Activated CD4-positive, alpha-beta T cell treated with anti-CD3 and anti-CD28 coated beads, Interleukin-2, amount 10 ng/mL, durations not matched to agents 24 days and 14 days (primary cell): Measurements from ENCODE around the gene CYP27A1. TPM values are rescaled to one million over a fixed set of nuclear protein-coding genes. Genes with fewer than 3 reads are reported as not detected.
A peak's percentile ranks its signal among the peaks of the same experiment; 100 is the strongest.

Source experiments
- DNase-seq: peaks from one replicate; pipeline ENCODE4 v3.0.0; 2022
- H3K27ac Mint-ChIP-seq: one replicate; pipeline ENCODE4 v1.8.0; 2022; ENCODE audit warnings: mild to moderate bottlenecking, mixed read lengths
- H3K27me3 Mint-ChIP-seq: one replicate; pipeline ENCODE4 v1.8.0; 2022; ENCODE audit warnings: mixed read lengths
- H3K36me3 Mint-ChIP-seq: one replicate; pipeline ENCODE4 v1.8.0; 2022; ENCODE audit warnings: low read depth, mild to moderate bottlenecking, mixed read lengths
- H3K4me1 Mint-ChIP-seq: one replicate; pipeline ENCODE4 v1.8.0; 2021; ENCODE audit warnings: mixed read lengths
- H3K4me3 Mint-ChIP-seq: one replicate; pipeline ENCODE4 v1.8.0; 2022; ENCODE audit warnings: mild to moderate bottlenecking, moderate library complexity, mixed read lengths
- H3K9me3 Mint-ChIP-seq: one replicate; pipeline ENCODE4 v1.8.0; 2021; ENCODE audit warnings: mixed read lengths
- intact Hi-C: fragments of 100-400 bp; cut with micrococcal nuclease; formaldehyde crosslinking; loops from one replicate; pipeline ENCODE4 v1.15.1; 2023
- total RNA-seq: library from RNA; stranded (reverse); gene quantifications from 2 replicates; pipeline ENCODE4 v1.2.3, GENCODE V29; 2022

The CYP27A1 gene
- total RNA-seq, 1 donor from 2014 or later: 0.09 TPM

DNA sequence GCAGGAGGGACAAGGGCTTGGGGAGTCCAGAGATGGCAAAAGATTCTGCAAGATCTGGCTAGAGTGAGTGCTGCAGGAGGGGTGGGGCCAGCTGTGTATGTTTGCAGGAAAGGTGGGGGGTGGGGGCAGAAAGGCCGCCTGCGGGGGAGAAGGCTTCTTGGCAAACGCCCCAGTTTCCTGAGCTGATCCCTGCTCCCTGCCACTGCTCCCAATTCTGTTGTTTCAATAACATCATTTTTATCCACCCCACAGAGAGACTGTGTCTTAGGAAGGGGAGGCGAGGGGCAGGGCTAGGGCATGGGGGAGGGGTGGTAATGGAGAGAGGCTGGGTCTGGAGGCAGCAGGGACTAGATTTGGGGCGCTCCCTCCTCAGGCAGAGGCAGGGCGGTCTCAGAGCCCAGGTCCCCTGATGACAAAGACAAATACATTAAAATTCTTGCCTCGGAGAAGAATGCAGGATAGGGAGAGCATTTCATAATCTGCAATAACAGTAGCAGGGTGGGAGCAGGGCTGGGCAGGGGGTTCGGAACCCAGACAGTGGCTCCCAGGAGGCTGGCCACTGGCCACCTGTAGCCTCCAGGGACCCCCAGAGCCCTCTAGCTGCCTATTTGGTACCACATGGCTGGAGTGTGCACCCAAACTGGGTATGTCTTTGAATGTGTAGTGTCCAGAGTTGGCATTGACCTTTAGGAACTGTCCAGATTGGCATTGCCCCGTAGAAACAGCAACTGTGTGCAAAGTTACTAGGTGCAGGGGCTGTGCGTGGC is 75.6 kb downstream of the CYP27A1 start:
- no peak for DNase-seq
- peaks cover 85% of the 10 kb centered on the region for H3K27me3 Mint-ChIP-seq
- H3K4me1 Mint-ChIP-seq: peaks cover 10% of the 10 kb centered on the region
- no peak overlapping the region for H3K4me3 Mint-ChIP-seq
- no peak overlapping the region for H3K27ac Mint-ChIP-seq
- intact Hi-C loops: no loop called here
- no peaks in the 10 kb centered on the region for H3K36me3 Mint-ChIP-seq
- H3K9me3 Mint-ChIP-seq: no peaks in the 10 kb centered on the region

DNA sequence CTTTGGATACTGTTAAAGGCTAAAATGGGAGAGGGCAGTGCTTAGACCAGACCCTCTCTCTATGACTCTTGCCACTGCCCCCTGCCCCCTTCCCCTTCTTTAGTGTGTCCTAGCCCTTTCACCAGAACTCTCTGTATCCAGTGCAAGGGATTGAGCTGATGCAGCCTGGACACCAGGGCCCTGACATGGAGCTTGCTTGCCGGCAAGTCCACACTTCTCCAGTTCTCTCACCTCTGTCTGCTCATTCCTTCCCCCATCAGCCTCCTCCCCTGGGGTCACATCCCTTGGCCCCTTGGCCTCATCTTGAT is 76.1 kb downstream of the CYP27A1 start:
- H3K36me3 Mint-ChIP-seq: no peaks in the 10 kb centered on the region
- intact Hi-C loops: no loop called here

DNA sequence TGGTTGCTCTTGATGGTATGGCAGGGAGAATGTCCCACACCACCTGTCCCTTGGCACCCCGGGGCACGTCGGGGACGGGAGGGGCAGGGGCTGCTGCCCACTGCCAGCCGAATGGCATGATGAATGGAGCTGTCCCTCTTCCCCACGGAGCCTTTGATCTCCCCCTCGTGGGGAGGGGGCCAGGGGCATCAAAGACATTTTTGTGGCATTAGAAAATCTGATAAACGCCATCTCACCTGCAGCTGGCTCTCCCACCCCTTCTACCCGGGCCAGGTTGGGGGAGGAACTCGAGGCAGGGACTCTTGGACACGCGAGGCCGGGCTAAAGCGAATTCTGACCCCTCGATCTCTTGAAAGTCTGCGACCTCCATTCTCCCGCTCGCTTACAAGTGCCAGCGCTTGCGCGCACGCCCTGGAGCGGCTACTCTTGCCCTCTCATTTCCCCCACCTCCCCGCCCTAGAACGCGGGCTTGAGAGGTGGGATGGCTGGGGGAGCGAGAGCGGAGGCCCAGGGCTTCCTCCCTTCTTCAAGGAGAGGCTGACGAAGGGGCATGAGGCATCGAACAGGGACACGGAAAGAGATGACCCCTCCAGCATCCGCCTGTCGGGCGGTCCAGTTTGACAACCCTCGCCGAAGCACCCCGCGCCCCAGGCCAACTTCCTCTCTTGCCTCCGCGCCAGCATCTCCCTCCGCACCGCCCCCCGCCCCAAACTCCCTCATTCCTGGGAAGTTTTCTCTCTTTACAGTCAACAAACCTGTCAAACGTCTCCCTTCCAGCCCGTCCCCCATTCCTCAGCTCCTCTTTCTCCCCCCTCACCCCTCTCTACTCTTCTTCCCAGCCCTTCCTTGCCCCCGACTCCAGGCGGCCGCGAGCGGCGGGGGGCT is 77.0 kb downstream of the CYP27A1 start:
- H3K4me1 Mint-ChIP-seq: peaks cover 6% of the 10 kb centered on the region
- H3K36me3 Mint-ChIP-seq: no peaks in the 10 kb centered on the region
- no peak for DNase-seq
- no peak overlapping the region for H3K27ac Mint-ChIP-seq
- intact Hi-C loops: no loop called here
- no peaks in the 10 kb centered on the region for H3K9me3 Mint-ChIP-seq
- H3K4me3 Mint-ChIP-seq: peak overlapping the region; percentile 49
- H3K27me3 Mint-ChIP-seq: peaks cover 83% of the 10 kb centered on the region

More for the DNA sequence above, 76.1 kb downstream of the CYP27A1 start:
- no peak for DNase-seq
- Mint-ChIP-seq H3K9me3 (no peaks in the 10 kb centered on the region), H3K27ac (no peak overlapping the region), H3K27me3 (peaks cover 84% of the 10 kb centered on the region), H3K4me1 (peaks cover 10% of the 10 kb centered on the region), H3K4me3 (no peak overlapping the region)

DNA sequence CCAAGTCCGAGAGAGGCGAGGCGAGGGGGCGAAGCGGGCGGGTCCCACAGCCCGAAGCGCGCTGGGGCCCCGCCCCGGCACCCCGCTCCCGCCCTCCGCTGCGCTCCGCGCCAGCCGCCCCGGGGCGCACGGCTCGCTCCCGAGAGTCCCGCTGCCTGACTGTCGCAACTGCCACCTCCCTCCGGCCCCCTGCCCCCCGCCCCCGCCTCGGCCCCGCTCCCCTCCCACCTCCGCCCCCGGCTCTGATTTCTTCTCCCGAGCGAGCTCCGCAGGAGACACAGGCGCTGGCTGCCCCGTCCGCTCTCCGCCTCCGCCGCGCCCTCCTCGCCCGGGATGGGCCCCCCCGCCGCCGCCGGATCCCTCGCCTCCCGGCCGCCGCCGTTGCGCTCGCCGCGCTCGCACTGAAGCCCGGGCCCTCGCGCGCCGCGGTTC is 77.6 kb downstream of the CYP27A1 start, which contains the start of gene WNT6:
WNT6 (plus strand) TSS at position 250 of the 432 bp plus-strand sequence. CDS start 233 bp downstream, outside the sequence.
- Mint-ChIP-seq H3K27ac (no peak within 1 kb of the TSS), H3K9me3 (no peaks in the 10 kb centered on the region), H3K4me3 (peak within 1 kb of the TSS; percentile 49), H3K36me3 (no peaks in the 10 kb centered on the region), H3K27me3 (peaks cover 79% of the 10 kb centered on the region), H3K4me1 (peaks cover 6% of the 10 kb centered on the region)
- intact Hi-C loops: no loop called here
- DNase-seq: no peak

DNA sequence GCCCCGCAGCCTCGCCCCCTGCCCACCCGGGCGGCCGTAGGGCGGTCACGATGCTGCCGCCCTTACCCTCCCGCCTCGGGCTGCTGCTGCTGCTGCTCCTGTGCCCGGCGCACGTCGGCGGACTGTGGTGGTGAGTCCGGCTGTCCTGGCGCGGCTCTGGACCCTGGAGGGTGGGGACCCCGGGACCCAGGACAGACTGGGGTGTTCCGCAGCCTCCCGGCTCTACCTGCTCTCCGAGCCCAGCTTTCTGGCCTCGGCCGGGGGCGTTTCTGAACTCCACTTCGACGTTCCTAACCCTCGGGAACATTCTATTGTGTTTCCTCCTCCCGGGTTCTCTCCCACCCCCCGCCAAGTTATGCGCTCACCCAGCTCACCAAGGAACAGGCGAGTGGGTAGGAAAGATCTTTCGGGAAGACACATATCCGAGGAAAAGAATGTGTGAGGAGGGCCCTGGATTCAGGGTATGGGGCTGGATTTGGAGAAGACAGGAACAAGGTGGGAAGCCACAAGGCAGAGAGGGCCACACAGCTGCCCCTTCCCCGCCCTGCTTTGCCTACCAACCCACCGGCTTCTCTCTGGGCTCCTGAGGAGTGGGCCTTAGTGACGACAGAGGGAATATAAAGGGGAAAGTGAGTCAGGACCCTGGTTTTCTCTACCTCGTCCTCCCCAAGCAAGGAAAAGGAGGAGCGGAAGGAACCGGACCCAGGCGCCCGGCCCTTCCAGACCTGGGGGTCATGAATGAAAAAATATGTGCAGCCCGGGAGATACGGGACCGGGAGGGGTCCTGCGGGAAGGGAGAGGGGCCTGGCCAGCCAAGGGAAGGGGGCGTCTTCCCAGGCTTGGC is 78.3 kb downstream of the CYP27A1 start:
- intact Hi-C loops: no loop called here
- Mint-ChIP-seq H3K27ac (no peak overlapping the region), H3K4me1 (peaks cover 6% of the 10 kb centered on the region), H3K4me3 (peak overlapping the region; percentile 30), H3K36me3 (no peaks in the 10 kb centered on the region), H3K27me3 (peaks cover 73% of the 10 kb centered on the region), H3K9me3 (no peaks in the 10 kb centered on the region)
- DNase-seq: no peak

DNA sequence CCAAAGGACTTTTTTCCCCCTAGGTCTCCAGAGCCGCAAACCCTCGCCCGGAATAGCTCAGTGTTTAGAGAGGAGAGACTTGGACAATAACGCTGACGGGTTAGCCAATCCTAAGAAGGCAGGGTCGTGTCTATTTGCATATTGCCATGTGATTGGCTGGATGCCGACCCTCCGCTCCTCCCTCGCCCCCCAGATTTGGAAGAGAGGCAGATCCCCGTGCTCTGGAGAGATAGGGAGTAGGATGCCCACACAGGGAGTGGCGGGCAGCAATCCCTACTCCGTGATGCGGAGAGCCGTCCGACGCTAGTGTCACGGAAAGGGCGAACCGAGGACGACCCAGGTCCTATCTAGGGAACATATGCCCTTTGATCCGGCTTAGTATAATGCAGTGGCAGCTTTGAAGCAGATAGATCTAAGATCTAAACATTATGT is 79.0 kb downstream of the CYP27A1 start:
- DNase-seq: no peak
- H3K4me1 Mint-ChIP-seq: peaks cover 6% of the 10 kb centered on the region
- no peaks in the 10 kb centered on the region for H3K9me3 Mint-ChIP-seq
- no peak overlapping the region for H3K4me3 Mint-ChIP-seq
- peaks cover 65% of the 10 kb centered on the region for H3K27me3 Mint-ChIP-seq
- H3K27ac Mint-ChIP-seq: no peak overlapping the region
- H3K36me3 Mint-ChIP-seq: no peaks in the 10 kb centered on the region
- intact Hi-C loops: no loop called here

DNA sequence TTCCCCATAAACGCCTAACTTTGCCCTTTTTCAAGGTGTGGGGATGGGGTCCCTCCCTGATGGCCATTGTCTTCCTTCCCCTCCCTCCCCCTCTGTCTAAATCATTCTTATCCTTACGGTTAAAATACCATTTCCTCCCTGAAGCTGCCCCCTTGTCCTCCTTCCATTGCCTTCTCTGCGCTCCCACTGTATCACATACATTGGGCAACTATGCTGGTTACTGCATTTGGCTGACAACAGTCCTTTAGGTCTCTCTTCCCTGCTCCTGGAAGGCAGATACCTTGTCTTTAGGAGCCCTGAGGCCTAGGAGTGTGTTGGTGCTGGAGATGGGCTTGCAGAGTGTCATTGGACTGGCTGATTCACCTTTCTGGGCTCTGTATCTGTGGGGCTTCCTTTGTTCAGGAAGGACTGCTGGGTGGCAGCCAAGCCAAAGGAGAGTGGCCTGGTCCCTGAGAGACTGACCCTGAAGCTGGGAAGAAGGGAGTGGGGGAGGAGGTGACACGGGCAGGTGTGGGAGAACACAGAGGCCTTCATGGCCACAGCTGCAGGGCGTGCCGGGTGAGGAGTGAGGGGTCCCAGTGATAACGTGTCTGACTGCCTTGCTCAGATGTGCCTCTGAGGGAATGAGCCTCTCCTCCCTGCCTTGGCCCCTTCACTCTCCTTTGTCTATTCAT is 79.8 kb downstream of the CYP27A1 start:
- Mint-ChIP-seq H3K4me1 (peaks cover 6% of the 10 kb centered on the region), H3K27me3 (peaks cover 65% of the 10 kb centered on the region), H3K9me3 (no peaks in the 10 kb centered on the region), H3K4me3 (no peak overlapping the region), H3K27ac (no peak overlapping the region), H3K36me3 (no peaks in the 10 kb centered on the region)
- no peak for DNase-seq
- intact Hi-C loops: no loop called here

DNA sequence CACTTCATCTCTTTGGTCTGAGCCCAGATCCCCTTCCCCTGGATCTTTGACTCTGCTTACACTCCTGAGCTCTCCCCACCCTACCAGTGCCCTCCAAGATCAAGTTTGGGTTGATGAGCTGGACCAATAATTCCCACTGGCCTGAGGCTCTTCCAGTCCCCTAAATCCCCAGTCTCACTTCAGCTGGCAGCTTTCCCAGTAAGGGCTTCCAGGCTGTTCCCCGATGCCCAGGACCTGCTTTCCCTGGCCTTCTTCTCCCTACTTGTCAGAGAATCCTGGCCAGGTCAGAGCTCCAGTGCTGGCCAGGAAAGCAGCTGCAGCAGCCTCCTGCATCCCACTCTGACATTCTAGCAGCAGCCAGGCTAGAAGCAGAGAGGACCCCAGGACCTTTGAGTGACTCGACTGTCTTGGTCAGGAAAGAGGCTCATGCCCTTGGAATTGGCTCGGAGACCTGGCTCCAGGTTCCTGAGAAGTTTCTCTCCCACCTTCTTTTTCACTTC is 81.1 kb downstream of the CYP27A1 start:
- Mint-ChIP-seq H3K4me1 (peaks cover 6% of the 10 kb centered on the region), H3K36me3 (no peaks in the 10 kb centered on the region), H3K27ac (no peak overlapping the region), H3K27me3 (peaks cover 64% of the 10 kb centered on the region), H3K4me3 (no peak overlapping the region), H3K9me3 (no peaks in the 10 kb centered on the region)
- DNase-seq: no peak
- intact Hi-C loops: no loop called here

Other genes starting within 250 kb of the CYP27A1 start
- gene USP37, start 213.8 kb upstream of the CYP27A1 start, total RNA-seq: 45.0 and 45.5 TPM in 2 replicates
- 131 and 134 TPM in 2 replicates for gene CNOT9, start 213.3 kb upstream of the CYP27A1 start, total RNA-seq
- gene PLCD4, start 174.2 kb upstream of the CYP27A1 start, total RNA-seq: 0.26 and 0.52 TPM in 2 replicates
- gene ZNF142, start 122.5 kb upstream of the CYP27A1 start, total RNA-seq: 59.6 and 60.9 TPM in 2 replicates
- gene BCS1L, start 122.5 kb upstream of the CYP27A1 start, total RNA-seq: 92.9 and 94.4 TPM in 2 replicates
- 23.6 and 28.8 TPM in 2 replicates for gene RNF25, start 110.1 kb upstream of the CYP27A1 start, total RNA-seq
- gene STK36, start 110.1 kb upstream of the CYP27A1 start, total RNA-seq: 20.2 and 21.3 TPM in 2 replicates
- 66.1 and 71.2 TPM in 2 replicates for gene TTLL4, start 71.3 kb upstream of the CYP27A1 start, total RNA-seq
- gene PRKAG3, start 49.7 kb downstream of the CYP27A1 start, total RNA-seq: not detected in 2 replicates
- gene WNT6, start 77.7 kb downstream of the CYP27A1 start, total RNA-seq: not detected in 2 replicates
- 0.12 and 0.28 TPM in 2 replicates for gene WNT10A, start 98.7 kb downstream of the CYP27A1 start, total RNA-seq
- gene CDK5R2, start 177.5 kb downstream of the CYP27A1 start, total RNA-seq: not detected in 2 replicates
- not detected in 2 replicates for gene FEV, start 203.0 kb downstream of the CYP27A1 start, total RNA-seq
- not detected in 2 replicates for gene CRYBA2, start 211.3 kb downstream of the CYP27A1 start, total RNA-seq